Measurements from ENCODE around the gene ADGRG3.

GRCh38 chr16:57668263-57668571, at the start of gene ADGRG3:
- no peak for TF ChIP-seq EZH2phosphoT487 (IDR thresholded peaks at IDR 0.05; ENCODE audit: insufficient read depth, low read depth)
- no peak for TF ChIP-seq EZH2 (IDR thresholded peaks at IDR 0.05; ENCODE audit: insufficient read depth, poor library complexity, severe bottlenecking)
